HEK293 (cell line): ENCODE results near the gene SLC38A1.

Source experiments
- ZNF248 ChIP-seq: fragments of 450-650 bp; formaldehyde crosslinking; IDR thresholded peaks from 2 replicates; pipeline ENCODE4 v1.5.1; 2017; ENCODE audit warnings: missing biosample characterization, missing genetic modification characterization
- ZNF626 ChIP-seq: fragments of 450-650 bp; sonication (Bioruptor Pico); formaldehyde crosslinking; IDR thresholded peaks from 2 replicates; pipeline ENCODE4 v1.5.1; 2018; ENCODE audit warnings: missing biosample characterization, missing genetic modification characterization, inconsistent platforms

GRCh38 chr12:46212108-46212982 is 56.5 kb downstream of the SLC38A1 start:
- TF ChIP-seq ZNF248 (no peak), ZNF626 (no peak)
